Stimulated activated CD8-positive, alpha-beta memory T cell treated with anti-CD3 and anti-CD28 coated beads, Interleukin-4, amount 100 ng/mL, for 48 hours (primary cell): Measurements from ENCODE around the gene TP63.
"Not testable (repeated sequence)": the region's sequence is repeated elsewhere in the genome, so short reads cannot be mapped to it uniquely, and the experiment has no call there.

Experiments used
- DNase-seq: peaks from one replicate; pipeline ENCODE4 v3.0.0-alpha.2; 2020

TP63 gene

DNA sequence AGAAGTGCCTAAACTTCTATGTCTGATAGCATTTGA is at the start of gene TP63:
TP63 (plus strand) TSS at position 17 of the 36 bp plus-strand sequence. CDS start 127 bp downstream, outside the sequence.
- no peak for DNase-seq

DNA sequence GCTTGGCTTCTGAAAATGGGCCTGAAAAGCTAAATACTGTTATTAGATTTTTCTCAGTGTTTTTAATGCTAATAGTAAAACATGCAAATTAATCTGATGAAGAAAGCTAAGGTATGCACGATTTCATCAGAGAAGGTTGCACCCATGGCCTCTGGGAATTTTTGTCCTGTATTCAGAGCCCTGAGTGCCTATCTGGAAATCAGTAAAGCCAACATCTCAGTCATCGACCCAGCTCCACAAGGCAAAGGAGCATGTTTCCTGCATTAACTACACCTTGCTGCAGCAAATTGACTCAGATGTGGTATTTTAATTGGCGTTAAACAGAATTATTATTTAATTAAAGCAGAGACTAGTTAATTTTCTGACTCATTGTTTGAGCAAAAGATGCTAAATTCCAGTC is 49.0 kb upstream of the TP63 start:
- DNase-seq = no peak

- no peak for DNase-seq
These were observed 46.5 kb upstream of the TP63 start for GRCh38 chr3:189584645-189585044.

- no peak for DNase-seq
These were observed 44.1 kb upstream of the TP63 start for GRCh38 chr3:189586941-189587663.

GRCh38 chr3:189587664-189588040 is 43.5 kb upstream of the TP63 start:
- no peak for DNase-seq

DNA sequence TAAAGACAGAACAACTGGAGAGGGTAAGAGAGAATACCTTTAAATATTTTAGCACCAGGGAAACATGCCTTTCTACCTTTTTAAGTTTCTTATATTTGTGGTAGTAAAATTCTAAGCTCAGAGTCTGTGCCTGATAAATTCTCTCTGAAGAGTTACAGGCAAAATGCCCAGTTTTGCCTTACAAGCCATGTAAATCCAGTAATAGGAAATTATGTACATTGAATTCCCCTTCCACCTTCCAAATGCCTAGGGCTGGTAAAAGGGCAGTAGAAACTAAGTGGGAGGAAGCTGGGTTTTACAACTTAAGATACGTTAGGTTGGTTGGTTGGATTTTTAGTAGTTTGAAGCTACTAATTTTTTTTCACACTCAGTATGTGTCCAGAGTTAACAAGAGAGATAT is 43.1 kb upstream of the TP63 start:
- DNase-seq = no peak

DNA sequence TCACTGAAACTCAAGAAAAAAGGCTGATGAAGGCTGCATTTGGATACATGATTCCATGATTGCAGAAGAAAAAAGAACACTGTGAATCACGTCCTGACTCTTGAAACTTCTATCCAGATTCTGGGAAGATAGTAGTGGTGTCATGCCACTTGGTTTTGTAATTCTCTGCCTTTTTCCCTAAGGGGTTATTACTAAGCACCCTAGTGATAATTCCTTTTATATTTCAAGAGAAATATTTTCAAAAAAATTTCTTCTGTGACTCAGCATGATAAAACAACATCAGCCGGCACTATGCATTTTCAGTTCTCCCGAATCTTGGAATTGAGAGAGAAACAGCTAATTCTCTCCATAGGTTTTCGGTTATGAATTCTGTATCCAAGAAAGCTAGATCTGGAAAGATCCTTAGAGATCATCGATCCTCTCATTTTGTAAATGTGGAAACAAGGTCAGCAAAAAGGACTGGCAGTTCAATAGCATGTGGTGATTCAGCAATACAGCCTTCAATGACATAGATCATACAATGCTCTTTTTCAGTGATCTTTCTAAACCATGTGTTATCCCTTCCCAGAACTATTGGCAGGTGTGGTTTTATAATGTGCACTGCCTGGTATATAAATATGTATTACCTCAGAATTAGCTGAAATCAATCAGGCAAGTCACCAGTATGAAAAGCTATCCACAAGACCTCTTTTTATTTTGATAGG is 42.6 kb upstream of the TP63 start:
- DNase-seq = no peak

- no peak for DNase-seq
These were observed 42.0 kb upstream of the TP63 start for GRCh38 chr3:189589179-189589569.

DNA sequence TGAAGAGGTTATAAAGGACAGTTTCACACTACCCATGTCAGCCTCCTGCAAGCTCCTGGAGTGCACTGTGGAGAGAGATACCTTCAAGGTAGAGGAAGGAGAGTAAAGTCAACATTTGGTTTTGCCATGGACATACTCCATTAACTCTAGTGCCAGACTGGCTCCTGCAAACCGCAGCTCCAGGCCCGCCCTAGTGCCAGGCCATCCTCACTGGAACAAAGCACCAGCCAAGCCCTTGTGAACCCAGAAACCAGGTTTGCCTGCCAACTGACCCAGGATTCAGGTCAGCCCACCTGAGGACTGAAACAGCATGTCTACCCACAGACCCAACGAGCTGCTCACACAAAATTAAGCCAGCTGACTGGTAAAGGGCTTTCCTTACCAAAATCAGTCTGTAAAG is 41.0 kb upstream of the TP63 start:
- DNase-seq = no peak

DNA sequence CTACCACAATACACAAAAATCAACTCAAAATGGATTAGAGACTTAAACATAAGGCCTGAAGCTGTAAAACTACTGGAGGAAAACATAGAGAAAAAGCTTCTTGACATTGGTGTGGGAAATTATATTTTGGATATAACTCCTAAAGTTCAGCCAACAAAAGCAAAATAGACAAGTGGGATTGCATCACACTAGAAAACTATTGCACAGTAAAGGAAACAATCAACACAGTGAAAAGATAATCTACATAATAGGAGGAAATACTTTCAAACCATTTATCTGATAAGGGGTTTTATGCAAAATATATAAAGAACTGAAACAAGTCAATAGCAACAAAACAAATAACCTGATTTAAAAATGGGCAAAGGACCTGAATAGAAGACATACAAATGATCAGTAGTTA is 37.6 kb upstream of the TP63 start:
- DNase-seq = no peak

DNA sequence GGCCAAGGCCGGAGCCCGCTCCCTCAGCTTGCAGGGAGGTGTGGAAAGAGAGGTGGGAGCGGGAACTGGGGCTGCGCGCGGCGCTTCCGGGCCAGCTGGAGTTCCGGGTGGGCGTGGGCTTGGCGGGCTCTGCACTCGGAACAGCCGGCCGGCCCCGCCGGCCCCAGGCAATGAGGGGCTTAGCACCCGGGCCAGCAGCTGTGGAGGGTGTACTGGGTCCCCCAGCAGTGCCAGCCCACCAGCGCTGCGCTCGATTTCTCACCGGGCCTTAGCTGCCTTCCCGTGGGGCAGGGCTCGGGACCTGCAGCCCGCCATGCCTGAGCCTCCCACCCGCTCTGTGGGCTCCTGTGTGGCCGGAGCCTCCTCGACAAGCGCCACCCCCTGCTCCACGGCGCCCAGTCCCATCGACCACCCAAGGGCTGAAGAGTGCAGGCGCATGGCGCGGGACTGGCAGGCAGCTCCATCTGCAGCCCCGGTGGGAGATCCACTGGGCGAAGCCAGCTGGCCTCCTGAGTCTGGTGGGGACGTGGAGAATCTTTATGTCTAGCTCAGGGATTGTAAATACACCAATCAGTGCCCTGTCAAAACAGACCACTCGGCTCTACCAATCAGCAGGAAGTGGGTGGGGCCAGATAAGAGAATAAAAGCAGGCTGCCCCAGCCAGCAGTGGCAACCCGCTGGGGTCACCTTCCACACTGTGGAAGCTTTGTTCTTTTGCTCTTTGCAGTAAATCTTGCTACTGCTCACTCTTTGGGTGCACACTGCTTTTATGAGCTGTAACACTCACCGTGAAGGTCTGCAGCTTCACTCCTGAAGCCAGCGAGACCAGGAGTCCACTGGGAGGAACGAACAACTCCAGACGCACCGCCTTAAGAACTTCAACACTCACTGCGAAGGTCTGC is 34.9 kb upstream of the TP63 start:
- not testable (repeated sequence) for DNase-seq

GRCh38 chr3:189597918-189598317 is 33.3 kb upstream of the TP63 start:
- no peak for DNase-seq

GRCh38 chr3:189598530-189599225 is 32.5 kb upstream of the TP63 start:
- no peak for DNase-seq

- no peak for DNase-seq
These were observed 28.7 kb upstream of the TP63 start for GRCh38 chr3:189602471-189602870.

DNA sequence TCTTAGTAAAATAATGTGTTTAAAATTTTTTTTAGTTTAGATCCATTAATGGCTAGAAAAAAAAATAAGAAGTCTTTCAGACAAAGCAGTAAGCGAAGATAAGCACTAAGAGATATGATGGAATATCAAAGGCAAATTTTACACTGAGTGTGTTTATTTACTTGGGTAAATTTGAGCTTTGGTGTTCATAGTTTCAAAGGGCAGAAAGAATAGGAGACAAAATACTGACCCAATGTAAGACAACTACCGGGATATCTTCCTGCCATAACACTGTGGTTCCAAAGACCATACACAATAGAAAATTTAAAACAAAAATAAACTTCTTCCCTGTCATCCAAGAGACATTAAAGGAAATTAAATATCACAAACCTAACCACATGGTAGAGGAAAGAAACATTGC is 25.5 kb upstream of the TP63 start:
- no peak for DNase-seq

DNA sequence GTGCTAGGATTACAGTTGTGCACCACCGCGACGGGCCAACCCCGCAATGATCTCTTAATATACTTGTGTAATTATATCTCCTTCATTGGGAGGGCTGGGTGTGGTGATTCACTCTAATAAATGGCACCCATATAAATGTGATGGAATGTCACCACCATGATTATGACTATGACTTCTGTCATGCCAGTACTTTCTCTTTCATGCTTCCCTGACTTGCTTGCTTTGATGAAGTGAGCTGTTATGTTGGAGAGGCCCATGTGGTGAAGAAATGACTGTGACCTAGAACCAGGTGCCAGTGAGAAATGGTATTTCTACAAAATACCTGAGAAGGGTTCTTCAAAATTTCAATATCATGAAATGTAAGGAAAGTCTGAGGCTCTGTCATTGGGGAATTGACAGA is 24.4 kb upstream of the TP63 start:
- DNase-seq = no peak

DNA sequence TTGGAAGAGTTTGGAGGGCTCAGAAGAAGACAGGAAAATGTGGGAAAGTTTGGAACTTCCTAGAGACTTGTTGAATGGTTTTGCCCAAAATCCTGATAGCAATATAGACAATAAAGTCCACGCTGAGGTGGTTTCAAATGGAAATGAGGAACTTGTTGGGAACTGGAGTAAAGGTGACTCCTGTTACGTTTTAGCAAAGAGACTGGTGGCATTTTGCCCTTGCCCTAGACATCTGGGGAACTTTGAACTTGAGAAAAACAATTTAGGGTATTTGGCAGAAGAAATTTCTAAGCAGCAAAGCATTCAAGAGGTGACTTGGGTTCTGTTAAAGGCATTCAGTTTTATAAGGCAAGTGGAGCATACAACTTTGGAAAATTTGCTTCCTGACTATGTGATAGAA is 18.5 kb upstream of the TP63 start:
- not testable (repeated sequence) for DNase-seq

DNA sequence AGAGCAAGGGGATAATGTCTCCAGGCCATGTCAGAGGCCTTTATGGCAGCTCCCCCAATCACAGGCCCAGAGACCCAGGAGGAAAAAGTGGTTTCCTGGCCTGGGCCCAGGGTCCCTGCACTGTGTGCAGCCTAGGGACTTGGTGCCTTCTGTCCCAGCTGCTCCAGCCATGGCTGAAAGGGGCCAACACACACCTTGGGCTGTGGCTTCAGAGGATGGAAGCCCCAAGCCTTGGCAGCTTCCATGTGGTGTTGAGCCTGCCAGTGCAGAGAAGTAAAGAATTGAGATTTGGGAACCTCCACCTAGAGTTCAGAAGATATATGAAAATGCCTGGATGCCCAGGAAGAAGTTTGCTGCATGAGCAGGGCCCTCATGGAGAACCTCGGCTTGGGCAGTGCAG is 18.1 kb upstream of the TP63 start:
- DNase-seq = no peak

DNA sequence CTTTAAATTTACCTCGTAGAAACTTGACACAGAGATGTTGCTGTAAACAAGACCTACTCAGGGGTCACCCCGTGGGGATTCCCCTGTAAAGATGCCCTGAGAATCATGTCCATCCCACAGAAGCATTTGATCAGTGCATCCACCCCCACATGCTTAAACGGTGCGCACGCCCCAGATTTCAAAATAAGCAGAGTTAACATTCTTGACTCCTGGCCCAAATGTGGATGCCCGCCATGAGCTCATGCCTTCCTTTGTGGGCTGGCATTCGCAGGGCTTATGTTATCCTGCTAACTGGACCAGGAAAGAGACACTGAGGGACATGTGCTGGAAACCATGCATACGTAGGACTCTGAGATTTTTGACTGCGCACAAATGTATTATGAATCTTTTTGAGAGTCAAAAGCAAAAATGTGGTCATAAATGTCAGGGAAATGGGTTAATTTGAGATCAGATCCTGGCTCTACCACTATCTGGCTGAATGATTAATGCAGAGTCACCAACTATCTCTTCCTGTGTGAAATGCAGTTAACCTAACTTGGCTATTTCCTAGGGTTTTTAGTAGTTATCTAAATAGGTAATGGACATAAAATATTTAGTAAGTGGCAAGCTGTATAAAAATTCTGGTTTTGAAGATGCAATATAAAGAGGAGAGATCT is 9.1 kb upstream of the TP63 start:
- DNase-seq = no peak

GRCh38 chr3:189622629-189623028 is 8.6 kb upstream of the TP63 start:
- no peak for DNase-seq

GRCh38 chr3:189624130-189624529 is 7.1 kb upstream of the TP63 start:
- no peak for DNase-seq

DNA sequence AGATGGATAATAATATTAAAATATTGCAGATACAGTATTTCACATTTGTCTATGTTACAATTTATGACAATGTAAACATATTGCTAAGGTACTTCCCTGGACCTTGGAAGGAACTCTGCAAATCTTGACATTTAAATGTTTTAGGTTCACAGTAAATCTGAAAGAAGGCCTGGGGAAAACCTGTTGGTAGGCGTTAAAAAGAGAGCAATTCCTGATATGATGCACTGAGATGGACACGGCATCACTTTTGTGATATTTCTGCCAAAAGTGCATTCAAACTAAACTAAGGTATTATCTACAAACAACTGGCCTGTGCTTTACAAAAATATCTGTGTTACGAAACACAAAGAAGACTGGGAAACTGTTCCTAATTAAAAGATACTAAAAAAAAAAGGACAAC is 6.1 kb upstream of the TP63 start:
- no peak for DNase-seq

GRCh38 chr3:189625572-189625971 is 5.6 kb upstream of the TP63 start:
- DNase-seq = no peak
